Neural cell (in vitro differentiated cells): ENCODE data around the gene FBN1. TPM values are rescaled to one million over a fixed set of nuclear protein-coding genes. Genes with fewer than 3 reads are reported as not detected.

Experiments used
- H2AFZ ChIP-seq: fragments of 200-600, 300-800 bp; sonication (generic), shearing (Covaris generic); 2 replicates; pipeline ENCODE4 v1.6.0; 2014; ENCODE audit warnings: low read depth, mild to moderate bottlenecking, antibody characterized with exemption, low read length, moderate library complexity
- H3F3A ChIP-seq: fragments of 200-600 bp; shearing (Covaris generic); 2 replicates; pipeline ENCODE4 v1.6.1; 2016; ENCODE audit warnings: mild to moderate bottlenecking, moderate library complexity, mixed read lengths, antibody characterized with exemption, low read length; ENCODE audit not compliant: insufficient read depth, poor library complexity, severe bottlenecking
- H3K27ac ChIP-seq: fragments of 200-600, 300-800 bp; sonication (generic), shearing (Covaris generic); 2 replicates; pipeline ENCODE4 v1.5.1; 2014; ENCODE audit warnings: mild to moderate bottlenecking, low read length, moderate library complexity
- H3K27me3 ChIP-seq: fragments of 300-800, 200-600 bp; sonication (generic), shearing (Covaris generic); 2 replicates; pipeline ENCODE4 v1.6.0; 2014; ENCODE audit warnings: mild to moderate bottlenecking, low read depth, low read length, moderate library complexity; ENCODE audit not compliant: insufficient read depth
- H3K36me3 ChIP-seq: fragments of 300-800, 200-600 bp; sonication (generic), shearing (Covaris generic); 2 replicates; pipeline ENCODE4 v1.5.1; 2014; ENCODE audit warnings: mild to moderate bottlenecking, antibody characterized with exemption, low read length, moderate library complexity; ENCODE audit not compliant: insufficient read depth
- H3K4me2 ChIP-seq: fragments of 300-800, 200-600 bp; sonication (generic), shearing (Covaris generic); 2 replicates; pipeline ENCODE4 v1.6.0; 2014; ENCODE audit warnings: mild to moderate bottlenecking, low read length
- H3K4me3 ChIP-seq: fragments of 300-800, 200-600 bp; sonication (generic), shearing (Covaris generic); 2 replicates; pipeline ENCODE4 v1.5.1; 2014; ENCODE audit warnings: mild to moderate bottlenecking, low read length, moderate library complexity
- H3K79me2 ChIP-seq: fragments of 200-600 bp; shearing (Covaris generic); replicated peaks from 2 replicates; pipeline ENCODE4 v1.6.0; 2014; ENCODE audit warnings: mild to moderate bottlenecking, low read length, moderate library complexity; ENCODE audit not compliant: insufficient read depth
- H3K9ac ChIP-seq: fragments of 300-800, 200-600 bp; sonication (generic), shearing (Covaris generic); 2 replicates; pipeline ENCODE4 v1.6.1; 2016; ENCODE audit warnings: mild to moderate bottlenecking, low read length, mixed read lengths
- H3K9me2 ChIP-seq: fragments of 200-600 bp; shearing (Covaris generic); 2 replicates; pipeline ENCODE4 v1.6.1; 2016; ENCODE audit warnings: mild to moderate bottlenecking, low read length, mixed read lengths; ENCODE audit not compliant: insufficient read depth
- H3K9me3 ChIP-seq: fragments of 200-600, 300-800 bp; sonication (generic), shearing (Covaris generic); 2 replicates; pipeline ENCODE4 v1.6.1; 2016; ENCODE audit warnings: mild to moderate bottlenecking, mixed run types, low read length, moderate library complexity, mixed read lengths
- H4K20me1 ChIP-seq: fragments of 200-600 bp; shearing (Covaris generic); 2 replicates; pipeline ENCODE4 v1.6.1; 2016; ENCODE audit warnings: mild to moderate bottlenecking, mixed run types; ENCODE audit not compliant: insufficient read depth
- EP300 ChIP-seq: fragments of 450-650 bp; conservative IDR thresholded peaks from 2 replicates; pipeline ENCODE4 v1.6.1; 2014; ENCODE audit warnings: antibody characterized with exemption, mild to moderate bottlenecking, moderate library complexity; ENCODE audit not compliant: poor library complexity, severe bottlenecking
- EZH2 ChIP-seq: fragments of 200-600, 300-800 bp; shearing (Covaris generic), sonication (generic); IDR thresholded peaks from 2 replicates; pipeline ENCODE4 v1.6.1; 2014; ENCODE audit warnings: antibody characterized with exemption, low read length, borderline replicate concordance, mild to moderate bottlenecking; ENCODE audit not compliant: insufficient read depth, poor library complexity, severe bottlenecking
- MXI1 ChIP-seq: fragments of 450-650 bp; conservative IDR thresholded peaks from 2 replicates; pipeline ENCODE4 v1.6.1; 2014; ENCODE audit warnings: antibody characterized with exemption, mild to moderate bottlenecking; ENCODE audit not compliant: poor library complexity, severe bottlenecking
- POLR2AphosphoS5 ChIP-seq: IDR thresholded peaks from 2 replicates; pipeline ENCODE4 v1.6.1; 2012
- RAD21 ChIP-seq: fragments of 450-650 bp; conservative IDR thresholded peaks from 2 replicates; pipeline ENCODE4 v1.6.1; 2014; ENCODE audit warnings: antibody characterized with exemption, mild to moderate bottlenecking, moderate library complexity
- SMC3 ChIP-seq: fragments of 450-650 bp; conservative IDR thresholded peaks from 2 replicates; pipeline ENCODE4 v1.6.1; 2014; ENCODE audit warnings: antibody characterized with exemption, mild to moderate bottlenecking, moderate library complexity; ENCODE audit not compliant: poor library complexity
- TAF1 ChIP-seq: IDR thresholded peaks from 2 replicates; pipeline ENCODE4 v1.6.1; 2012; ENCODE audit warnings: low read depth
- polyA plus RNA-seq: library from polyadenylated mRNA; depleted of rRNA; stranded (reverse); fragments of >200 nt; gene quantifications from 2 replicates; pipeline ENCODE4 v1.2.3, GENCODE V29; 2014
- TF ChIP-seq, protein P1 (sequence below): fragments of 450-650 bp; IDR thresholded peaks from 2 replicates; pipeline ENCODE4 v1.5.1; 2014; ENCODE audit warnings: antibody characterized with exemption, mild to moderate bottlenecking, moderate library complexity; ENCODE audit not compliant: poor library complexity, severe bottlenecking
- TF ChIP-seq, protein P2 (sequence below): IDR thresholded peaks from 2 replicates; pipeline ENCODE4 v1.6.1; 2012; ENCODE audit warnings: borderline replicate concordance

Gene FBN1
- polyA plus RNA-seq, 1 donor from 2014 or later, result 22.0 TPM

DNA sequence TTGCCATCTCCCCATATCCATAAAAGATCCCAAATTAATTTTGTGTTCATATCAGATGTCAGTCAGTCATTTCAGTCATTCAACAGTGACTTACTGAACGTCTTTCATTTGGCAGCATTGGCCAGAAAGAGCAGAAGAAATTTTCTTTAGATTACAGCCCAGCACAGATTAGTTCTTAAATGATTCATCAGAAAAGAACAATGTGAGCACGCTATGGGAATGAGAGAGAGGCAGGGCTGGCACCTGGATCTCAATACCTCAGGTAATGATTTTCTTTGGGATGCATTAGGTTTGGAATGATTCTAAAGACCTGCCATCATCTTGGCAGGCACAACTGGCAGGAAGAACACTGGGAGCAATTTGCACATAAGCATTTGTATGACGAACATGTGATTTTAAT lies 41.6 kb downstream of the FBN1 start (continued):
- no peak for TF ChIP-seq EZH2

DNA sequence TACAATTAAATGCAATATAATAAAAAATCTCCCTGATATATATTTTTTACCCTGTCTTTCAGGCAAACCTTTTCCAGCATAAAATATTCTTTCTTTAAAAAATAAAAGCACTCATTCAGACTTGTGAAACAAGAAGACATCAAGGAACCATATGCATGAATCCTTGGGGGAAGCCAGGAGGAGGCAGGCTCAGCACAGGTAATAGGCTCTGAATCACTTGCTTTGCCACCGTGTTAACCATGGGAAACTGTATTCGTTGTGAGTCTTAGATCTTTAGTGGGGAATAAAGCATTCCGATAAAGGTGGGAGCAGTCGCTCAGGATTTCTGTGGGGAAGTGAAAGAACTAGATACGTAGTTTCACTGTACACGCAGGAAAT lies 42.4 kb downstream of the FBN1 start:
- no peak overlapping the region for H3K4me2 ChIP-seq
- H3K9ac ChIP-seq, result no peak overlapping the region

DNA sequence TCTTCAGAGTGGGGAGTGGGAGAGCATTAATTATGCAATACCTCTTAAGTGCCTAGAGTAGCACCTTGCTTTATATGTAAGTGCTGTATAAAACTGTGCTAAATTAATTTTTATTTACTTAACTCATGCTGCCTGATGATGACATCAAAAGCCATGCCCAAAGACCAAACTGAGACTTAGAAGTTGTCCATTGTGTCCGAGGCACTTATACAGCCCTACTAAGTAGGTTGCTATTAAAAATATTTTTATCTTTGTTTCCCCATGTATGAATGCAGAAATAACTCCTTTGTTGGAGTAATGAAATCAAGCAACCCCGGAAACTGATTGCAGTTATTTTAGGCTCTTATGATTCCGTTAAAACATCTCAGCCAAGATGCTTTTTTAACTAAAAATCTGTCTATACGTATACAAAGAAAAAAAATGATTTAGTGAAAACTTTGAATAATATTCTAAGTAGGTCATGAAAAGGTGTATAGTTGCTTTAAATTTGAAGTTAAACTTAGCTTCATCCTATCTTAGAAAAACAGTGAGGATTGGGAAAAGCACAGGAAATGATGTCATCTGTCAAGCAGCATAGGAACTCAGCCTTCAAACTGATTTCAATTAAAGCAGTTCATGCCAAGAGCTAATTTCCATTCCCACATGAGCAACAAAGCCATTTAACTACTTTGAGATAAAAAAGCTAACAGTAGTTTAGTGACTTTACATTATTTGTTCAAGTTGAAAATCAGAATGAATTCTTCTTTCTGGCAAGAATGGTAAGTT lies 43.0 kb downstream of the FBN1 start:
- Histone ChIP-seq H3K9me3 (no peaks in the 10 kb centered on the region), H3K27ac (no peak overlapping the region), H3K36me3 (no peaks in the 10 kb centered on the region), H2AFZ (no peak overlapping the region), H3K9ac (no peak overlapping the region), H3K9me2 (no peaks in the 10 kb centered on the region), H3K4me2 (no peak overlapping the region), H3K27me3 (no peaks in the 10 kb centered on the region), H3F3A (no peaks in the 10 kb centered on the region), H4K20me1 (no peaks in the 10 kb centered on the region), H3K4me3 (no peak overlapping the region), H3K79me2 (no peaks in the 10 kb centered on the region)
- TF ChIP-seq EZH2, result no peak
- TF ChIP-seq EP300, result no peak
- TF ChIP-seq MXI1, result no peak
- no peak for TF ChIP-seq RAD21
- TF ChIP-seq POLR2AphosphoS5, result no peak
- TF ChIP-seq, protein P1, sequence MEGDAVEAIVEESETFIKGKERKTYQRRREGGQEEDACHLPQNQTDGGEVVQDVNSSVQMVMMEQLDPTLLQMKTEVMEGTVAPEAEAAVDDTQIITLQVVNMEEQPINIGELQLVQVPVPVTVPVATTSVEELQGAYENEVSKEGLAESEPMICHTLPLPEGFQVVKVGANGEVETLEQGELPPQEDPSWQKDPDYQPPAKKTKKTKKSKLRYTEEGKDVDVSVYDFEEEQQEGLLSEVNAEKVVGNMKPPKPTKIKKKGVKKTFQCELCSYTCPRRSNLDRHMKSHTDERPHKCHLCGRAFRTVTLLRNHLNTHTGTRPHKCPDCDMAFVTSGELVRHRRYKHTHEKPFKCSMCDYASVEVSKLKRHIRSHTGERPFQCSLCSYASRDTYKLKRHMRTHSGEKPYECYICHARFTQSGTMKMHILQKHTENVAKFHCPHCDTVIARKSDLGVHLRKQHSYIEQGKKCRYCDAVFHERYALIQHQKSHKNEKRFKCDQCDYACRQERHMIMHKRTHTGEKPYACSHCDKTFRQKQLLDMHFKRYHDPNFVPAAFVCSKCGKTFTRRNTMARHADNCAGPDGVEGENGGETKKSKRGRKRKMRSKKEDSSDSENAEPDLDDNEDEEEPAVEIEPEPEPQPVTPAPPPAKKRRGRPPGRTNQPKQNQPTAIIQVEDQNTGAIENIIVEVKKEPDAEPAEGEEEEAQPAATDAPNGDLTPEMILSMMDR, result no peak
- TF ChIP-seq SMC3, result no peak

More for the DNA sequence above, 42.4 kb downstream of the FBN1 start:
- Histone ChIP-seq H4K20me1 (no peaks in the 10 kb centered on the region), H3K79me2 (no peaks in the 10 kb centered on the region), H3K9me2 (no peaks in the 10 kb centered on the region), H2AFZ (no peak overlapping the region), H3K4me3 (no peak overlapping the region), H3K36me3 (no peaks in the 10 kb centered on the region), H3K9me3 (no peaks in the 10 kb centered on the region), H3K27ac (no peak overlapping the region), H3F3A (no peaks in the 10 kb centered on the region), H3K27me3 (no peaks in the 10 kb centered on the region)
- no peak for TF ChIP-seq MXI1
- TF ChIP-seq TAF1, result no peak
- no peak for TF ChIP-seq RAD21
- TF ChIP-seq, protein P1, result no peak
- TF ChIP-seq, protein P2, sequence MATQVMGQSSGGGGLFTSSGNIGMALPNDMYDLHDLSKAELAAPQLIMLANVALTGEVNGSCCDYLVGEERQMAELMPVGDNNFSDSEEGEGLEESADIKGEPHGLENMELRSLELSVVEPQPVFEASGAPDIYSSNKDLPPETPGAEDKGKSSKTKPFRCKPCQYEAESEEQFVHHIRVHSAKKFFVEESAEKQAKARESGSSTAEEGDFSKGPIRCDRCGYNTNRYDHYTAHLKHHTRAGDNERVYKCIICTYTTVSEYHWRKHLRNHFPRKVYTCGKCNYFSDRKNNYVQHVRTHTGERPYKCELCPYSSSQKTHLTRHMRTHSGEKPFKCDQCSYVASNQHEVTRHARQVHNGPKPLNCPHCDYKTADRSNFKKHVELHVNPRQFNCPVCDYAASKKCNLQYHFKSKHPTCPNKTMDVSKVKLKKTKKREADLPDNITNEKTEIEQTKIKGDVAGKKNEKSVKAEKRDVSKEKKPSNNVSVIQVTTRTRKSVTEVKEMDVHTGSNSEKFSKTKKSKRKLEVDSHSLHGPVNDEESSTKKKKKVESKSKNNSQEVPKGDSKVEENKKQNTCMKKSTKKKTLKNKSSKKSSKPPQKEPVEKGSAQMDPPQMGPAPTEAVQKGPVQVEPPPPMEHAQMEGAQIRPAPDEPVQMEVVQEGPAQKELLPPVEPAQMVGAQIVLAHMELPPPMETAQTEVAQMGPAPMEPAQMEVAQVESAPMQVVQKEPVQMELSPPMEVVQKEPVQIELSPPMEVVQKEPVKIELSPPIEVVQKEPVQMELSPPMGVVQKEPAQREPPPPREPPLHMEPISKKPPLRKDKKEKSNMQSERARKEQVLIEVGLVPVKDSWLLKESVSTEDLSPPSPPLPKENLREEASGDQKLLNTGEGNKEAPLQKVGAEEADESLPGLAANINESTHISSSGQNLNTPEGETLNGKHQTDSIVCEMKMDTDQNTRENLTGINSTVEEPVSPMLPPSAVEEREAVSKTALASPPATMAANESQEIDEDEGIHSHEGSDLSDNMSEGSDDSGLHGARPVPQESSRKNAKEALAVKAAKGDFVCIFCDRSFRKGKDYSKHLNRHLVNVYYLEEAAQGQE, result no peak
- TF ChIP-seq SMC3, result no peak
- no peak for TF ChIP-seq EP300
- no peak for TF ChIP-seq POLR2AphosphoS5
- no peak for TF ChIP-seq EZH2
